Measurements from ENCODE around the gene ZNF507. TPM values are rescaled to one million over a fixed set of nuclear protein-coding genes. Genes with fewer than 3 reads are reported as not detected.

The ZNF507 gene
- total RNA-seq, 2 experiments from 2014 or later: 13.3 to 35.0 TPM

GRCh38 chr19:32342695-32343094 lies 2.7 kb upstream of the ZNF507 start:
- Histone ChIP-seq H3K4me1 (ENCODE audit: insufficient read depth, low read length, poor library complexity, severe bottlenecking) (peaks cover 11% of the 10 kb centered on the region), H3K4me2 (ENCODE audit: low read length) (no peak overlapping the region), H4K20me1 (ENCODE audit: insufficient read depth, low read length) (peaks cover 3% of the 10 kb centered on the region; the same call in 1 of the 2 replicates), H3K9me3 (ENCODE audit: low read length) (no peaks in the 10 kb centered on the region), H2AFZ (ENCODE audit: low read length) (no peak overlapping the region), H3K36me3 (ENCODE audit: insufficient read depth, low read length) (peaks cover 7% of the 10 kb centered on the region; the same call in 1 of the 2 replicates), H3K9me2 (ENCODE audit: insufficient read depth, low read length) (no peaks in the 10 kb centered on the region), H3K27ac (ENCODE audit: low read depth, low read length, poor library complexity, severe bottlenecking) (no peak overlapping the region), H3K79me2 (ENCODE audit: insufficient read depth, low read depth, low read length) (peaks cover 21% of the 10 kb centered on the region), H3K4me3 (ENCODE audit: low read depth, low read length, poor library complexity, severe bottlenecking) (no peak overlapping the region)
- ChIA-PET POLR2A (no interaction called here), CTCF (ENCODE audit: unreplicated experiment) (no interaction called here)
- BruUV-seq (replicated peaks): no TSS peak
- no peak for TF ChIP-seq CTCF (conservative IDR thresholded peaks at IDR 0.05; ENCODE audit: low read length)
- no peak for TF ChIP-seq EZH2phosphoT487 (IDR thresholded peaks at IDR 0.05; ENCODE audit: borderline replicate concordance, low read depth, low read length)
- DNase-seq (ENCODE audit: low spot score): no peak
- intact Hi-C loops (cut with micrococcal nuclease; ENCODE audit: unreplicated experiment): loop anchor here (5.0 kb wide), 1 partner anchor 835 kb away; no protein-coding TSS in a partner anchor

GRCh38 chr19:32343550-32344262 lies 1.7 kb upstream of the ZNF507 start:
- no peak for DNase-seq (ENCODE audit: low spot score)
- no TSS peak for BruUV-seq (replicated peaks)
- ChIA-PET POLR2A (no interaction called here), CTCF (ENCODE audit: unreplicated experiment) (no interaction called here)
- peaks cover 5% of the 10 kb centered on the region; the same call in 1 of the 2 replicates for H4K20me1 ChIP-seq (ENCODE audit: insufficient read depth, low read length)
- no peaks in the 10 kb centered on the region for H3K9me3 ChIP-seq (ENCODE audit: low read length)
- H3K4me3 ChIP-seq (ENCODE audit: low read depth, low read length, poor library complexity, severe bottlenecking): no peak overlapping the region
- intact Hi-C loops (cut with micrococcal nuclease; ENCODE audit: unreplicated experiment): loop anchor here (5.0 kb wide), 1 partner anchor 834 kb away; no protein-coding TSS in a partner anchor
- peaks cover 31% of the 10 kb centered on the region for H3K79me2 ChIP-seq (ENCODE audit: insufficient read depth, low read depth, low read length)
- H3K27ac ChIP-seq (ENCODE audit: low read depth, low read length, poor library complexity, severe bottlenecking): no peak overlapping the region
- H3K4me1 ChIP-seq (ENCODE audit: insufficient read depth, low read length, poor library complexity, severe bottlenecking): peaks cover 17% of the 10 kb centered on the region
- peaks cover 17% of the 10 kb centered on the region for H3K36me3 ChIP-seq (ENCODE audit: insufficient read depth, low read length)
- TF ChIP-seq CTCF (conservative IDR thresholded peaks at IDR 0.05; ENCODE audit: low read length) (no peak), EZH2phosphoT487 (IDR thresholded peaks at IDR 0.05; ENCODE audit: borderline replicate concordance, low read depth, low read length) (no peak)
- H3K4me2 ChIP-seq (ENCODE audit: low read length): no peak overlapping the region
- H2AFZ ChIP-seq (ENCODE audit: low read length): no peak overlapping the region
- H3K9me2 ChIP-seq (ENCODE audit: insufficient read depth, low read length): no peaks in the 10 kb centered on the region

- TF ChIP-seq EZH2phosphoT487 (IDR thresholded peaks at IDR 0.05; ENCODE audit: borderline replicate concordance, low read depth, low read length): no peak
- no peak for TF ChIP-seq CTCF (conservative IDR thresholded peaks at IDR 0.05; ENCODE audit: low read length)
- DNase-seq (ENCODE audit: low spot score): no peak
- Histone ChIP-seq H4K20me1 (ENCODE audit: insufficient read depth, low read length) (peaks cover 13% of the 10 kb centered on the region), H3K27ac (ENCODE audit: low read depth, low read length, poor library complexity, severe bottlenecking) (no peak overlapping the region), H3K9me2 (ENCODE audit: insufficient read depth, low read length) (no peaks in the 10 kb centered on the region), H3K4me3 (ENCODE audit: low read depth, low read length, poor library complexity, severe bottlenecking) (peak overlapping the region; percentile 98), H3K36me3 (ENCODE audit: insufficient read depth, low read length) (peaks cover 42% of the 10 kb centered on the region), H2AFZ (ENCODE audit: low read length) (no peak overlapping the region), H3K79me2 (ENCODE audit: insufficient read depth, low read depth, low read length) (peaks cover 60% of the 10 kb centered on the region), H3K9me3 (ENCODE audit: low read length) (no peaks in the 10 kb centered on the region), H3K4me2 (ENCODE audit: low read length) (peak overlapping the region; percentile 73), H3K4me1 (ENCODE audit: insufficient read depth, low read length, poor library complexity, severe bottlenecking) (peaks cover 35% of the 10 kb centered on the region)
- intact Hi-C loops (cut with micrococcal nuclease; ENCODE audit: unreplicated experiment): loop anchor here (5.0 kb wide), 1 partner anchor 60 kb away; the partner anchor contains the start of gene DPY19L3
- CTCF ChIA-PET (ENCODE audit: unreplicated experiment): no interaction called here
- no TSS peak for BruUV-seq (replicated peaks)
- POLR2A ChIA-PET: interaction anchor here (0.6 to 1.1 kb wide), 6 partner anchors 11 to 1504 kb away, joined by 3 read pairs; partner anchors contain the start of gene DPY19L3
These were observed 1.5 kb downstream of the ZNF507 start for GRCh38 chr19:32346901-32347300.

Data from OCI-LY7 (cell line).